ENCODE measurements around the gene EPN2. TPM values are rescaled to one million over a fixed set of nuclear protein-coding genes. Genes with fewer than 3 reads are reported as not detected.

The EPN2 gene
- total RNA-seq, 1 donor from 2014 or later: 18.3 TPM

DNA sequence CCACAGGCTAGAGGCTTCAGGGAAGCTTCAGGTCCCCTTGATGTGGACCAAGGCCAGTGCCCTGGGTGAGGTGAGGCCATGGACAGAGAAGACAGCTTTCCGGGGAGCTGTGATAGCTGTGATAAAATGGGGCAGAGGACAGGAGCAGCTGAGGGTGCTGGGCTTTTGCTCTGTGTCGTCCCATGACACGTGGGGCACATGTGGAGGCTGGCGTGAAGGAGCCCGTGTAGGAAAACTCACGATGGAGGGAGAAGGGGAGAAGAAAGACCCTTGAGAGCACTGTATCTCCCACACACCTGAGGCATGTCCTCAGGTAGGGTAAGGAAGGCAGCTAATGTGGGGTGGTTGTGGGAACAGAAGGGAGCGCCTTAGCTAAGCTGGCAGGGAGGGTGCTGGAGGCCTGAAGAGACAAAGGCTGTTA lies 104.1 kb downstream of the EPN2 start:
- no peaks in the 10 kb centered on the region for H3K9me3 ChIP-seq (ENCODE audit: control insufficient read depth in 3 of 3, low read length in 3 of 3)
- H3K9ac ChIP-seq (ENCODE audit: low read depth in 1 of 3, low read length in 3 of 3): no peak overlapping the region
- H3K27ac ChIP-seq (ENCODE audit: low read depth, low read length): no peak overlapping the region
- peaks cover 36 to 45% (median 38%) of the 10 kb centered on the region in 3 donors for H3K4me1 ChIP-seq (ENCODE audit: control insufficient read depth in 3 of 3, insufficient read depth in 3 of 3, low read length in 3 of 3)
- H3K27me3 ChIP-seq (ENCODE audit: control insufficient read depth in 3 of 3, insufficient read depth in 3 of 3, low read length in 3 of 3): no peaks in the 10 kb centered on the region
- no peak overlapping the region for H3K4me3 ChIP-seq (ENCODE audit: low read length in 3 of 3)
- H3K36me3 ChIP-seq (ENCODE audit: control insufficient read depth in 3 of 3, insufficient read depth in 3 of 3, low read length in 3 of 3): peaks cover 0 to 2% (median 0%) of the 10 kb centered on the region in 3 donors

GRCh38 chr17:19341641-19342610 lies 104.8 kb downstream of the EPN2 start:
- Histone ChIP-seq H3K27ac (ENCODE audit: low read depth, low read length) (no peak overlapping the region), H3K27me3 (ENCODE audit: control insufficient read depth in 3 of 3, insufficient read depth in 3 of 3, low read length in 3 of 3) (no peaks in the 10 kb centered on the region), H3K9me3 (ENCODE audit: control insufficient read depth in 3 of 3, low read length in 3 of 3) (no peaks in the 10 kb centered on the region), H3K36me3 (ENCODE audit: control insufficient read depth in 3 of 3, insufficient read depth in 3 of 3, low read length in 3 of 3) (no peaks in the 10 kb centered on the region), H3K4me3 (ENCODE audit: low read length in 3 of 3) (no peak overlapping the region), H3K4me1 (ENCODE audit: control insufficient read depth in 3 of 3, insufficient read depth in 3 of 3, low read length in 3 of 3) (peaks cover 40 to 52% (median 41%) of the 10 kb centered on the region in 3 donors), H3K9ac (ENCODE audit: low read depth in 1 of 3, low read length in 3 of 3) (peak overlapping the region in 2 of 3 donors; percentile 16 to 43)

DNA sequence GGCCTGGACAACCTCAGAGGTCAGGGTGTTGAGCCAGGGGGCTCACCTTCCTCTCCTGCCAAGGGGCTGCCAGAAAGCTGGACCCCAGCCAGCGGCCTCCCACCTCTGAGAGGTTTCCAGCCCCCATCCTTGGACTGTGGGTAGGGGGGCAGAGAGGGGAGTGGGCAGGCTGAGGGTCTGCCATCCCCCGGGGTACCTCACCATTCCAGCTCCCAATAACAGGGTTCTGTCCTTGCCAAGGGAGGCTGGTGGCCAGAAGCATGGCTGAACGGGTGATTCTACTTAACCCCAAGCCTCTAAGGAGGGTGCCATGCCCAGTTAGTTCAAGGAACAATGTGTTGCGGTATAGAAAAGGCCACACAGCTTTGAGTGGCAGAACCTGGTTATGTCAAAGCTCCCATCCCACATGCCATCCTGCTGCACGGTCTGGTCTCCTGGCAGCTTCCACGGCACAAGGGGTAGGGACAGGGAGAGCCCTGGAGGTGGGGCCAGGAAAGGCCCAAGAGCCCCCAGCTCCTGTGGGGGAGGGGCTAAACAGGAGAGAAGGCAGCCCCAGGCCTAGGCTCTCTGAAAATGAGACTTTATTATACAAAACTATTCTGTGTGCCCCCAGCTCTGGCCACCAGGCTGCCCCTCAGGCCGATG lies 105.6 kb downstream of the EPN2 start:
- peaks cover 41 to 53% (median 48%) of the 10 kb centered on the region in 3 donors for H3K4me1 ChIP-seq (ENCODE audit: control insufficient read depth in 3 of 3, insufficient read depth in 3 of 3, low read length in 3 of 3)
- no peaks in the 10 kb centered on the region for H3K9me3 ChIP-seq (ENCODE audit: control insufficient read depth in 3 of 3, low read length in 3 of 3)
- no peaks in the 10 kb centered on the region for H3K27me3 ChIP-seq (ENCODE audit: control insufficient read depth in 3 of 3, insufficient read depth in 3 of 3, low read length in 3 of 3)
- H3K27ac ChIP-seq (ENCODE audit: low read depth, low read length): no peak overlapping the region
- H3K4me3 ChIP-seq (ENCODE audit: low read length in 3 of 3): no peak overlapping the region
- no peak overlapping the region for H3K9ac ChIP-seq (ENCODE audit: low read depth in 1 of 3, low read length in 3 of 3)
- no peaks in the 10 kb centered on the region for H3K36me3 ChIP-seq (ENCODE audit: control insufficient read depth in 3 of 3, insufficient read depth in 3 of 3, low read length in 3 of 3)

GRCh38 chr17:19343256-19343630 lies 106.1 kb downstream of the EPN2 start:
- Histone ChIP-seq H3K36me3 (ENCODE audit: control insufficient read depth in 3 of 3, insufficient read depth in 3 of 3, low read length in 3 of 3) (no peaks in the 10 kb centered on the region), H3K27me3 (ENCODE audit: control insufficient read depth in 3 of 3, insufficient read depth in 3 of 3, low read length in 3 of 3) (no peaks in the 10 kb centered on the region), H3K4me1 (ENCODE audit: control insufficient read depth in 3 of 3, insufficient read depth in 3 of 3, low read length in 3 of 3) (peaks cover 37 to 50% (median 43%) of the 10 kb centered on the region in 3 donors), H3K9ac (ENCODE audit: low read depth in 1 of 3, low read length in 3 of 3) (no peak overlapping the region), H3K4me3 (ENCODE audit: low read length in 3 of 3) (no peak overlapping the region), H3K27ac (ENCODE audit: low read depth, low read length) (no peak overlapping the region), H3K9me3 (ENCODE audit: control insufficient read depth in 3 of 3, low read length in 3 of 3) (no peaks in the 10 kb centered on the region)

DNA sequence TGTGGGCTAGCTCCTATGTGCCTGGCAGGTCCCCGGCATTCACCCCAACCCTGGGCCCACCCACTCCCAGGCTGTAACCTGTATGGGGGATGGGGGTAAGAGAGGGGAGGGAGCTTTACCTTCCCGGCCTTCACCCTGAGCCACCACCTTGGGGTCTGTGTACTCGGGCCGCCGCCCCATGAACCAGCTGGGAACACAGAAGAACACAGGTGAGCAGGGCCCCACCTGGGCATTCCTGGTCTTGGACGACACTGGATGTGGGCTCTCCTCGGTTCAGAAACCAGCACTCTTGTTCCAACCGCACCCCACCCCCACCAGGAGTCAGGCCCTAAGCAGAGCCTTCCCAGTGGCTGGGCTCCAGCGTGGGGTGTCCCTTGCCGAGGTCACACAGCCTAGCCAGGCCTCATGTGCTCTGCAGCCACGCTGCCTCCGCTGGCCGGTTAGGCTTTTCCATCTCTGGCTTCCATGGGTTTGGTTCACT lies 106.5 kb downstream of the EPN2 start:
- no peaks in the 10 kb centered on the region for H3K36me3 ChIP-seq (ENCODE audit: control insufficient read depth in 3 of 3, insufficient read depth in 3 of 3, low read length in 3 of 3)
- no peak overlapping the region for H3K4me3 ChIP-seq (ENCODE audit: low read length in 3 of 3)
- no peak overlapping the region for H3K27ac ChIP-seq (ENCODE audit: low read depth, low read length)
- H3K4me1 ChIP-seq (ENCODE audit: control insufficient read depth in 3 of 3, insufficient read depth in 3 of 3, low read length in 3 of 3): peaks cover 32 to 46% (median 39%) of the 10 kb centered on the region in 3 donors
- H3K9ac ChIP-seq (ENCODE audit: low read depth in 1 of 3, low read length in 3 of 3): peak overlapping the region in 1 of 3 donors; percentile 25
- H3K27me3 ChIP-seq (ENCODE audit: control insufficient read depth in 3 of 3, insufficient read depth in 3 of 3, low read length in 3 of 3): no peaks in the 10 kb centered on the region
- H3K9me3 ChIP-seq (ENCODE audit: control insufficient read depth in 3 of 3, low read length in 3 of 3): no peaks in the 10 kb centered on the region

- no peaks in the 10 kb centered on the region for H3K9me3 ChIP-seq (ENCODE audit: control insufficient read depth in 3 of 3, low read length in 3 of 3)
- peaks cover 32 to 46% (median 39%) of the 10 kb centered on the region in 3 donors for H3K4me1 ChIP-seq (ENCODE audit: control insufficient read depth in 3 of 3, insufficient read depth in 3 of 3, low read length in 3 of 3)
- H3K4me3 ChIP-seq (ENCODE audit: low read length in 3 of 3): no peak overlapping the region
- H3K27me3 ChIP-seq (ENCODE audit: control insufficient read depth in 3 of 3, insufficient read depth in 3 of 3, low read length in 3 of 3): no peaks in the 10 kb centered on the region
- no peaks in the 10 kb centered on the region for H3K36me3 ChIP-seq (ENCODE audit: control insufficient read depth in 3 of 3, insufficient read depth in 3 of 3, low read length in 3 of 3)
- peak overlapping the region in 1 of 3 donors; percentile 25 for H3K9ac ChIP-seq (ENCODE audit: low read depth in 1 of 3, low read length in 3 of 3)
- H3K27ac ChIP-seq (ENCODE audit: low read depth, low read length): no peak overlapping the region
Observed at GRCh38 chr17:19344311-19345066, 107.3 kb downstream of the EPN2 start.

DNA sequence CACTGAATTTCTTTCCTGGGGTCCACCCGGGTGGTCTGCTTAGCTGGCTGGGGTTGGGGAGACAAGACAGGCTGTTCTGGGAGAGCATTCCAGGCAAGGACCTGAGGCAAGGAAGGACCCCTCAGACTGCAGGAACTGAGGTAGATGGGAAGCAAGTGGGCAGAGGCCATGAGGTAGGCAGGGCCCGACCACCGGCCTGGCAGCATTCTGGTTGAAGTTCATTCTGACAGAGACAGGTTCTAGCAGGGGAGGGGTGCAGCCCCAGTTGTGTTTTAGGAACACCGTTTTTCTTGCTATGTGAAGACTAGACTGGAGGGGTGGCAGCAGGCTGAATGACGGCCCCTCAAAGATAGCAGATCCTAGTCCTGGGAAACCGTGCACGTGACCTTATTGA lies 107.9 kb downstream of the EPN2 start:
- Histone ChIP-seq H3K27me3 (ENCODE audit: control insufficient read depth in 3 of 3, insufficient read depth in 3 of 3, low read length in 3 of 3) (no peaks in the 10 kb centered on the region), H3K4me3 (ENCODE audit: low read length in 3 of 3) (no peak overlapping the region), H3K27ac (ENCODE audit: low read depth, low read length) (no peak overlapping the region), H3K9me3 (ENCODE audit: control insufficient read depth in 3 of 3, low read length in 3 of 3) (no peaks in the 10 kb centered on the region), H3K9ac (ENCODE audit: low read depth in 1 of 3, low read length in 3 of 3) (no peak overlapping the region), H3K4me1 (ENCODE audit: control insufficient read depth in 3 of 3, insufficient read depth in 3 of 3, low read length in 3 of 3) (peaks cover 32 to 46% (median 39%) of the 10 kb centered on the region in 3 donors), H3K36me3 (ENCODE audit: control insufficient read depth in 3 of 3, insufficient read depth in 3 of 3, low read length in 3 of 3) (no peaks in the 10 kb centered on the region)

GRCh38 chr17:19345486-19346350 lies 108.6 kb downstream of the EPN2 start:
- H3K9ac ChIP-seq (ENCODE audit: low read depth in 1 of 3, low read length in 3 of 3): peak overlapping the region; percentile 12 to 75 (median 65)
- no peaks in the 10 kb centered on the region for H3K27me3 ChIP-seq (ENCODE audit: control insufficient read depth in 3 of 3, insufficient read depth in 3 of 3, low read length in 3 of 3)
- no peaks in the 10 kb centered on the region for H3K36me3 ChIP-seq (ENCODE audit: control insufficient read depth in 3 of 3, insufficient read depth in 3 of 3, low read length in 3 of 3)
- peaks cover 32 to 46% (median 39%) of the 10 kb centered on the region in 3 donors for H3K4me1 ChIP-seq (ENCODE audit: control insufficient read depth in 3 of 3, insufficient read depth in 3 of 3, low read length in 3 of 3)
- H3K27ac ChIP-seq (ENCODE audit: low read depth, low read length): peak overlapping the region; percentile 81
- no peak overlapping the region for H3K4me3 ChIP-seq (ENCODE audit: low read length in 3 of 3)
- H3K9me3 ChIP-seq (ENCODE audit: control insufficient read depth in 3 of 3, low read length in 3 of 3): no peaks in the 10 kb centered on the region

Data from skeletal muscle tissue (tissue), 4 donors.